WERI-Rb-1 (cell line): ENCODE data around the gene TEKT1.
"Not testable (repeated sequence)": the region's sequence is repeated elsewhere in the genome, so short reads cannot be mapped to it uniquely, and the experiment has no call there.

Experiments
- DNase-seq: peaks from one replicate; pipeline ENCODE4 v3.0.0-alpha.2; 2020
- H3K27ac ChIP-seq: fragments of 250-450 bp; sonication (Bioruptor Pico); 2 replicates; pipeline ENCODE4 v1.5.1; 2020; ENCODE audit warnings: mild to moderate bottlenecking, moderate library complexity
- H3K27me3 ChIP-seq: fragments of 250-450 bp; sonication (Bioruptor Pico); 2 replicates; pipeline ENCODE4 v1.5.1; 2021; ENCODE audit warnings: mild to moderate bottlenecking, low read depth, moderate library complexity; ENCODE audit not compliant: insufficient read depth, severe bottlenecking
- H3K36me3 ChIP-seq: fragments of 250-450 bp; sonication (Bioruptor Pico); 2 replicates; pipeline ENCODE4 v1.5.1; 2020; ENCODE audit warnings: mild to moderate bottlenecking, moderate library complexity
- H3K4me3 ChIP-seq: 2 replicates; pipeline ENCODE4 v1.5.1; 2011; ENCODE audit warnings: low read depth, mild to moderate bottlenecking, control low read depth, low read length
- H3K9me3 ChIP-seq: fragments of 250-450 bp; sonication (Bioruptor Pico); 2 replicates; pipeline ENCODE4 v1.5.1; 2021; ENCODE audit warnings: mild to moderate bottlenecking, moderate library complexity; ENCODE audit not compliant: severe bottlenecking
- CTCF ChIP-seq: IDR thresholded peaks from 2 replicates; pipeline ENCODE4 v1.5.1; 2011; ENCODE audit warnings: low read depth, mild to moderate bottlenecking, control low read depth, inconsistent platforms, low read length

Gene TEKT1

GRCh38 chr17:6780886-6781285 is 50.6 kb downstream of the TEKT1 start:
- Histone ChIP-seq H3K27me3 (peaks cover 86% of the 10 kb centered on the region), H3K36me3 (no peaks in the 10 kb centered on the region), H3K27ac (no peak overlapping the region), H3K9me3 (peaks cover 3% of the 10 kb centered on the region), H3K4me3 (no peak overlapping the region)
- no peak for DNase-seq
- TF ChIP-seq CTCF = no peak

DNA sequence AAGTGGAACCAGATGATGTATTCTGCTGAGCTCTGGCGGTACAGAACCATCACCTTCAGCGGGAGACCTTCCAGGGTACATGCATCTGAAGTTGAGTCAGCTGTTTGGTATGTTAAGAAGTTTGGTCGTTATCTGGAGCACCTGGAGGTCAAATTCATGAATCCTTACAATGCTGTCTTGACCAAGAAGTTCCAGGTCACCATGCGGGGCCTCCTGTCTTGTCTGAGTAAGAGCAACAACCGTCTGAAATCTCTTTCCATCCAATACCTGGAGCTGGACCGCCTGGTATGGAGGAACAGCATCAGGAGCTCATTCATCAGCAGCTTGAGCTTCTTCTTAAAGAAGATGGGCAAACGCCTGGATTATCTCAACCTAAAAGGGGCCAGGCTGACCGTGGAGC is 51.5 kb downstream of the TEKT1 start:
- DNase-seq = no peak
- Histone ChIP-seq H3K36me3 (no peaks in the 10 kb centered on the region), H3K27me3 (peaks cover 86% of the 10 kb centered on the region), H3K9me3 (peaks cover 3% of the 10 kb centered on the region), H3K27ac (no peak overlapping the region), H3K4me3 (no peak overlapping the region)
- no peak for TF ChIP-seq CTCF

- Histone ChIP-seq H3K36me3 (no peaks in the 10 kb centered on the region), H3K4me3 (no peak overlapping the region), H3K9me3 (peaks cover 3% of the 10 kb centered on the region), H3K27me3 (peaks cover 88% of the 10 kb centered on the region), H3K27ac (no peak overlapping the region)
- TF ChIP-seq CTCF = no peak
- DNase-seq = no peak
These were observed 52.1 kb downstream of the TEKT1 start for GRCh38 chr17:6779411-6779810.

- Histone ChIP-seq H3K9me3 (peaks cover 7% of the 10 kb centered on the region), H3K36me3 (no peaks in the 10 kb centered on the region), H3K4me3 (no peak within 1 kb of the TSS), H3K27me3 (peaks cover 92% of the 10 kb centered on the region), H3K27ac (no peak within 1 kb of the TSS)
- no peak for DNase-seq
- no peak for TF ChIP-seq CTCF
These were observed 55.6 kb downstream of the TEKT1 start, which contains the start of gene FBXO39 for GRCh38 chr17:6775871-6776405. FBXO39 (plus strand) TSS chr17:6776215; CDS start chr17:6779869, 3,654 bp downstream.

DNA sequence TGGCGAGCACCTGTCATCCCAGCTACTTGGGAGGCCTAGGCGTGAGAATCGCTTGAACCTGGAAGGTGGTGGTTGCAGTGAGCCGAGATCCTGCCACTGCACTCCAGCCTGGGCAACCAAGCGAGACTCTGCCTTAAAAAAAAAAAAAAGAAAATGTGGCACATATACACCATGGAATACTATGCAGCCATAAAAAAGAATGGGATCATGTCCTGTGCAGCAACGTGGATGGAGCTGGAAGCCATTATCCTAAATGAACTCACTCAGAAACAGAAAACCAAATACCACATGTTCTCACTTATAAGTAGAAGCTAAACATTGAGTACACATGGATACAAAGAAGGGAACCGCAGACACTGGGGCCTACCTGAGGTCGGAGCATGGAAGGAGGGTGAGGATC is 56.6 kb downstream of the TEKT1 start:
- H3K36me3 ChIP-seq, DNase-seq, H3K27ac ChIP-seq, H3K4me3 ChIP-seq, H3K9me3 ChIP-seq: not testable (repeated sequence)
- H3K27me3 ChIP-seq = peaks cover 88% of the 10 kb centered on the region

GRCh38 chr17:6772016-6772415 is 59.5 kb downstream of the TEKT1 start:
- TF ChIP-seq CTCF = no peak
- Histone ChIP-seq H3K27ac (no peak overlapping the region), H3K36me3 (no peaks in the 10 kb centered on the region)

More at GRCh38 chr17:6772016-6772415, 59.5 kb downstream of the TEKT1 start:
- H3K27me3 ChIP-seq = peaks cover 71% of the 10 kb centered on the region
- H3K9me3 ChIP-seq = peaks cover 14% of the 10 kb centered on the region
- no peak for DNase-seq
- no peak overlapping the region for H3K4me3 ChIP-seq
